Fibroblast of lung (primary cell): ENCODE data around the gene AMPD3.

Experiments
- CTCF ChIP-seq, 2 donors: IDR thresholded peaks in 1 of 2; conservative IDR thresholded peaks in 1 of 2; 1 replicate in 1 of 2; 2 replicates in 1 of 2; pipeline ENCODE4 v1.5.1; 2011 to 2012; ENCODE audit warnings: low read length in 2 of 2, control low read depth in 1 of 2, inconsistent platforms in 1 of 2, low read depth in 1 of 2, mild to moderate bottlenecking in 1 of 2
- EZH2 ChIP-seq: IDR thresholded peaks from 2 replicates; pipeline ENCODE4 v1.5.1; 2012; ENCODE audit warnings: low read length, control low read depth, mild to moderate bottlenecking; ENCODE audit errors: missing control alignments

- no peak for TF ChIP-seq CTCF (conservative IDR thresholded peaks at IDR 0.05 in 1 of 2, IDR thresholded peaks at IDR 0.05 in 1 of 2; ENCODE audit: low read depth in 1 of 2, low read length in 2 of 2)
- no peak for TF ChIP-seq EZH2
Observed at GRCh38 chr11:10410106-10410843, 44.8 kb upstream of the AMPD3 start.
